MG63 (cell line): ENCODE measurements around the gene TOLLIP. TPM values are rescaled to one million over a fixed set of nuclear protein-coding genes. Genes with fewer than 3 reads are reported as not detected.

ENCODE experiments used
- DNase-seq: peaks from one replicate; pipeline ENCODE4 v3.0.0-alpha.2; 2020
- H3K27me3 ChIP-seq: fragments of 250-450 bp; sonication (Bioruptor Pico); 2 replicates; pipeline ENCODE4 v1.5.1; 2020; ENCODE audit warnings: mild to moderate bottlenecking, moderate library complexity
- H3K36me3 ChIP-seq: fragments of 250-450 bp; sonication (Bioruptor Pico); 2 replicates; pipeline ENCODE4 v1.5.1; 2020; ENCODE audit warnings: mild to moderate bottlenecking, moderate library complexity
- H3K4me3 ChIP-seq: fragments of 250-450 bp; sonication (Bioruptor Pico); 2 replicates; pipeline ENCODE4 v1.5.1; 2020; ENCODE audit warnings: mild to moderate bottlenecking, moderate library complexity
- H3K9me3 ChIP-seq: fragments of 250-450 bp; sonication (Bioruptor Pico); 2 replicates; pipeline ENCODE4 v1.5.1; 2020; ENCODE audit warnings: mild to moderate bottlenecking, moderate library complexity
- total RNA-seq: library from RNA; depleted of rRNA; stranded (reverse); fragments of >200 nt; shearing (Covaris generic); gene quantifications from 2 replicates; pipeline ENCODE4 v1.2.3, GENCODE V29; 2014; ENCODE audit warnings: low replicate concordance

Gene TOLLIP
- total RNA-seq, 1 experiment from 2014 or later, result 27.3 TPM

DNA sequence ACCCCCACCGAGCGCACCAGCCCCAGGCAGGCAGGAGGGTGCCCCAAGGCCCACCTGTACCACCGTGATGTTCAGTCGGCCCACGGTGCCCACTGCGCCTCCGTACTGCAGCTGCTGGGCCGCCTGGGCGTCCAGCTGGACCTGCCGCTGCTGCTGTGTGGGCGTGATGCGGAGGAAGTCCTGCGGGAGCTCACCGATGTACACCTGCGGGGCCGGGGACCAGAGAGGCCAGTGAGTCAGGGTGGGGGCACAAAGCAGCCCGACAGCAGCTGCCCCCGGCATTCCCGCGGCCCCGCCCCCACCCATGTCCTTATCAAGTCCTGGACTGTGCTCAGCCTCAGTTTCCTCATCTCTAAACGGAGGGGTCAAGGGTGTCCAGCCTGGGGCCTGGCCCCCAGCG, 13.8 kb downstream of the TOLLIP start:
- Histone ChIP-seq H3K27me3 (no peaks in the 10 kb centered on the region), H3K4me3 (no peak overlapping the region), H3K36me3 (peaks cover 2% of the 10 kb centered on the region; the same call in 1 of the 2 replicates), H3K9me3 (no peaks in the 10 kb centered on the region)
- DNase-seq, result no peak

DNA sequence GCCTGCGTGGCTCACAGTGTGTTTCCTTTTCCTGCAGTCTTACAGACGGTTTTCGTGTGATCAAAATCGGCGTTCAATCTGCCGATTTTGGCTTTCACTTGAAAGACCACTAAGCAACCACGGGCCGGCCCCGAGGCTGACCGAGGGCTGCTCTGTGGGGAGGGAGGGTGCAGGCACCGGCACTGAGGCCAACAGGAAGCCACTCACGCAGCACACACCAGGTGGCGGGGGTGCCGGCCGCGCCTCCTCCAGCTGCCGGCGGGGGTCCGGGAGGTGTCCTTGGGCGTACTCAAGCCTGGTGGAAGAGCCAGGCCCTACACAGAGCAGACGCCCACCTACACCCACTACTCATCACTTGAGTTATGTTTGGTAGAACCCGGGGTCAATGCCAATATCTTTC, 14.3 kb downstream of the TOLLIP start:
- peaks cover 5% of the 10 kb centered on the region for H3K36me3 ChIP-seq
- DNase-seq, result no peak
- no peaks in the 10 kb centered on the region for H3K27me3 ChIP-seq
- no peaks in the 10 kb centered on the region for H3K9me3 ChIP-seq
- no peak overlapping the region for H3K4me3 ChIP-seq

DNA sequence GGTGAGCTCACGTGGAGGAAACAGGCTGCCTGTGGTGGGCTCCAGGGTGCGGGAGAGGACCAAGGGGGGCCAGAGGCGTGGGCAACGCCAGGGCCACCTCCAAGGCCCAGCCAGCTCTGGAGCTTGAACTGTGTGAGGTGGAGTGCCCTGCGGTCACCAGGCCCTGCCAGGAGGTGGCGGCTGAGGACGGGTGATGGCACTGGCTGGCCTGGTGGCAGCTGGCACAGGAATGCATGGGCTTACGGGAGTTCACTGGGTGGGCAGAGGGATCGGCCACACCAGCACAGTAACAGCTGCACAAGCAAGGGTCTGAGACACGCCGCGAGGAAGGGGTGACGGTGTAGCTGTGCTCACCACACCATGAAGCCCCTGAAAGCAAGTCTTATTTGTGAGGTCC, 15.8 kb downstream of the TOLLIP start:
- Histone ChIP-seq H3K4me3 (no peak overlapping the region), H3K27me3 (no peaks in the 10 kb centered on the region), H3K9me3 (no peaks in the 10 kb centered on the region), H3K36me3 (peaks cover 5% of the 10 kb centered on the region)
- DNase-seq, result peak; percentile 12

DNA sequence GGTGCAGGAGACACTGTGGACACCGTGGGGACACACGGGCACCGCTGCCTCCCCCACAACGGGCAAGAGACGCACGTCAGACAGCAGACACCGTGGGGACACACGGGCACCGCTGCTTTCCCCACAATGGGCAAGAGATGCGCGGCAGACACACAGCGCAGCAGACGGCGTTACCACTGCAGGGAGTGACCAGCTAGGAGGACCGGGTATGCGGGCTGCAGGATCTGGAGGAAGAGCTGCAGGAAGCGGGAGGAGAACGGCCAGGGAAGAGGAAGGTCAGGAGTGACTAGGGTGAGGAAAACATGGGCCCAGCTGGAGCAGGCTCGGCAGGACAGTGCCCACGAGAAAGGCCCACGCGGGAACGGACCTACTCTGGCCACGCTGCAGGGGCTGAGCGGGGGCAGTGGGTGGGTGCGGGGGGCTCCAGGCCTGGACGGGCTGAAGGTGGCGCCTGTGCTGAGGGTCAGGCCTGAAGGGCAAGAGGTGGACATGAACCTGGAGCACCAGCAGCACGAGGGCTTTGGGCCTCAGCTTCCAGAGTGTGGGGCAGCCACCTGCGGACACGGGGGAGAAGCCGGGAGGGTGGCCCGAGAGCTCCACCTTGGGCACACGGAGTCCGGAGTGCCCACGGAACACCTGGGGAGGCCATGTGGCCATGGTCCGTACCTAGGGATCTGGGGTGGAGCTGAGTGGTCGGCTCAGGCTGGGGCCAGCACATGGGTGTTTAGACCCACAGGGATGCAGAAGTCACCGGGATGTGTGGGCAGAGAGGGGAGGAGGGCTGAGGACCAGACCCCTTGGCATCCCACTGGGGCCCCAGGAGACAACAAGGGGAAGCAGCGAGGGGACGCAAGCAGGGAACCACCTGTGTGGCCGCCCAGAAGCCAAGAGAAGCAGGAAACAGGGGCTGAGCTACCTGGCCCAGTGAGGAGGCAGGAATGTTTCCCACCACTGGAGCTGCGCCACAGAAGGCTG, 16.5 kb downstream of the TOLLIP start:
- H3K9me3 ChIP-seq, result no peaks in the 10 kb centered on the region
- H3K4me3 ChIP-seq, result no peak overlapping the region
- DNase-seq, result no peak
- peaks cover 5% of the 10 kb centered on the region for H3K36me3 ChIP-seq
- H3K27me3 ChIP-seq, result no peaks in the 10 kb centered on the region

DNA sequence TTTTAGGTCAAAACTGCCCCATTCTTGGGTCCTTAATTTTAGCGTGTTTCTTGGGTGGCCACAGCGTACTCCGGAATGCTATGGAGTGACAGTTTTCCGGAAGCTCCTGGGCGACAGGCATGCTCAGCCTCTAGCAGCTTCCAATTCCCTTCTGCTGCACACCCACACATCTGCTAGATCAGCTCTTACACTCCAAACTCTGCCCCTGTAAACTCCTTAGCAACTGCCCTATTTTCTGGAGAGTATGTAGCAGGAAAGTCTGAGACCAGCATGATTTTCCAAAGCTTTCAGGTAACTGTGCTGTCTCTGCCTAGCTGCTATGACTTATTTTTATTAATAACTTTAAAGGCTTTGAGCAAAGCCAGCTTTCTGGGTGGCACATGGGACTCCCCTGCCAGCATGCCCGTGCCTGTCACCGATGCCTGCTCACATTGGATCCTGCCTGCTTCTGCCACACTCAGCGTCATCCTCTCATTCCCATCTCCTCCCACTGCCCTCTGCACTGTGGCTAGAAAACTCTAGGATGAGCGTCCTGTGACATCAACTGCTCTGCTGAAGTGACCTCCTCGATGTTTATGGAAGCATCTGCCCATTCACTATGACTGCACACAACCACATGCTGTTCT, 17.3 kb downstream of the TOLLIP start:
- DNase-seq, result no peak
- Histone ChIP-seq H3K9me3 (no peaks in the 10 kb centered on the region), H3K4me3 (no peak overlapping the region), H3K36me3 (peaks cover 5% of the 10 kb centered on the region), H3K27me3 (no peaks in the 10 kb centered on the region)

DNA sequence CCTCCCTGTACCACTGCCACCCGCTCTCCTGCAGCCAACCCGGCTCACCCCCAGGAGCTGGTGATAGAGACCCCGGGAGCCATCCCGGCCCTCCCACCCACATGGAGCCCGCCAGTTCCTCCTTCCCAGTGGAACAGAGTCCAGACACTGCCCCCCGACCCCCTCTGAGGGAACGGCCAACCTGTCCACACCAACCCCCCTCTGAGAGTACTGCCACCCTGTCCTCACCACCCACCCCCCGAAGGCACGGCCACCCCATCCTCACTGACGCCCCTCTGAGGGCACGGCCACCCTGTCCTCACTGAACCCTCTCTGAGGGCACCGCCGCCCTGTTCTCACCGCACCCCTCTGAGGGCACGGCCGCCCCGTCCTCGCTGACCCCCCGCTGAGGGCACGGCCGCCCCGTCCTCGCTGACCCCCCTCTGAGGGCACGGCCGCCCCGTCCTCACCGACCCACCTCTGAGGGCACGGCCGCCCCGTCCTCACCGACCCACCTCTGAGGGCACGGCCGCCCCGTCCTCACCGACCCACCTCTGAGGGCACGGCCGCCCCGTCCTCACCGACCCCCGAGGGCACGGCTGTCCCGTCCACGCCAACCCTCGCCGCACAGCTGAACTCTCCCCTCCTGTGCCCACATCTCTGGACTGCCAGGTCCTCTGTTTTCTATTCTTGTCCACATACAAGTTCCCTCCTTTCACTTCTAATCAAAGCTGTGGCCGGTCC, 18.0 kb downstream of the TOLLIP start:
- peaks cover 5% of the 10 kb centered on the region for H3K36me3 ChIP-seq
- H3K9me3 ChIP-seq, result no peaks in the 10 kb centered on the region
- DNase-seq, result no peak

DNA sequence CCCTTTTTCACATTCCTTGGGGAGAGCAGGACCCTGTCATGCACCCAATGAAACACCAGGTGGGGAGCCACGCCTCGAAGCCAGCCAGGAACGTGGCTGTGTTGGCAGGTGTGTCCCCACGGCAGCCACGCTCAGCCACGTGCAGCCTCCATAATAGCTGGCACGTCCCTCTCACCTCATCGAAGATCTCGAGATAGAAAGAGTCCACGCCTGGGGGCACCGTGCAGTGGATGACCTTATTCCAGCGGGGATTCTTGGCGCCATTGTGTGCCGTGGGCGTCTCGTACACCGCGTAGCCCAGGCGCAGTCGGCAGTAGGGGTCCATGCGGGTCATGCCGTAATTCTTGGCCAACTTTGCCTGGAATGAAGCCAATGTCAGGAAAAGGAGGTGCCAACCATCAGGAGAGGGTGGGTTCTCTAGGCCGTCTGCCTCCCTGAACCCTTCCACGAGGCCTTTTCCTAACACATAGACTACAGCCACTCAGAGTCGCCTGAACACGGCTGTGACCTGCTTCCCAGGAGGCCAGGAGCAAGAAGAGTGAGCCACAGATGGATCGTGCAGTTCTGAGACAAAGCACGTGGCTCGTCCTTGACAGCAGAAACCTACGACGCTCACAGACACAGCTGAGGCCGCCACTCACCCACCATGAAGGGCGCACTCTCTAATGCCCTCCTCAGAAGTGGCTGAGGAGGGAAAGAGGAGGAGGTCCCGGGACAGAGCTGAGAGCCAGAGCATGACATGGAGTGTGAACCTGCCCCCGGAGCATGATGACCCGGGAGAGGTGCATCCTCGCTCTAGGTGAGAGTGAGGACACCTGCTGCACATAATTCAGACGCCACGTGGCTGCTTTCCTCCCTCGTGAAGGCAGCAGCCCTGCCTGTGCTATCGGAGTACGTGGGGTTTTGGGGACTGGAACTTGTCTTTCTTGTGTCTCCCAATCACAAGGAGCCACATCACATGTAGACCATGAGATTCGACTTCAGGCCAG, 19.1 kb downstream of the TOLLIP start:
- Histone ChIP-seq H3K36me3 (peaks cover 5% of the 10 kb centered on the region), H3K9me3 (no peaks in the 10 kb centered on the region), H3K27me3 (no peaks in the 10 kb centered on the region), H3K4me3 (no peak overlapping the region)
- DNase-seq, result no peak

More for the DNA sequence above, 18.0 kb downstream of the TOLLIP start:
- Histone ChIP-seq H3K27me3 (no peaks in the 10 kb centered on the region), H3K4me3 (no peak overlapping the region)

DNA sequence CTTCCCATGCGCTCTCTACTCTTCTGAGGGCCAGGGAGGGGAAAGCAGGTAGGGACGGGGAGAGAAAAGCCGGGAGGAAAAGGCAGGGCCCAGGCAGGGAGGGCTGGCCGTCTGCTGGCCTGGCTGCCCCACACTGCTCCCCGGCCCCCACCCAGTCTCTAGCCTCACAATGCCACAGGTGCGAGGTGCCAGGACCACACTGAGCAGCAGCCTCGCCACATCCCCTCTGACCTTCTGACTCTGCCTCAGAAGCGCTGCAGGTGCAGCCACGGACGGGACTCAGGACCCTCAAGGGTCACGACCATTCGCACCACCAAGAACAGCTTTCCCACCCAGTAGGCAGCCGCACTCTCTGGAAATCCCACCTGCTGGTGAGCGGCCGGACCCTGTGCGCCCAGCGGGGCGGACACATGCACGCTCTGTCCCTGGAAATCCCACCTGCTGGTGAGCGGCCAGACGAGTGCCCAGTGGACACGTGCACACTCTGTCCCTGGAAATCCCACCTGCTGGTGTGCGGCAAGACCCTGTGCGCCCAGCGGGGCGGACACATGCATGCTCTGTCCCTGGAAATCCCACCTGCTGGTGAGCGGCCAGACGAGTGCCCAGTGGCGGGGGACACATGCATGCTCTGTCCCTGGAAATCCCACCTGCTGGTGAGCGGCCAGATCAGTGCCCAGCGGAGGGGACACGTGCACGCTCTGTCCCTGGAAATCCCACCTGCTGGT, 20.1 kb downstream of the TOLLIP start:
- Histone ChIP-seq H3K9me3 (no peaks in the 10 kb centered on the region), H3K36me3 (peaks cover 5% of the 10 kb centered on the region), H3K27me3 (no peaks in the 10 kb centered on the region), H3K4me3 (no peak overlapping the region)
- no peak for DNase-seq

DNA sequence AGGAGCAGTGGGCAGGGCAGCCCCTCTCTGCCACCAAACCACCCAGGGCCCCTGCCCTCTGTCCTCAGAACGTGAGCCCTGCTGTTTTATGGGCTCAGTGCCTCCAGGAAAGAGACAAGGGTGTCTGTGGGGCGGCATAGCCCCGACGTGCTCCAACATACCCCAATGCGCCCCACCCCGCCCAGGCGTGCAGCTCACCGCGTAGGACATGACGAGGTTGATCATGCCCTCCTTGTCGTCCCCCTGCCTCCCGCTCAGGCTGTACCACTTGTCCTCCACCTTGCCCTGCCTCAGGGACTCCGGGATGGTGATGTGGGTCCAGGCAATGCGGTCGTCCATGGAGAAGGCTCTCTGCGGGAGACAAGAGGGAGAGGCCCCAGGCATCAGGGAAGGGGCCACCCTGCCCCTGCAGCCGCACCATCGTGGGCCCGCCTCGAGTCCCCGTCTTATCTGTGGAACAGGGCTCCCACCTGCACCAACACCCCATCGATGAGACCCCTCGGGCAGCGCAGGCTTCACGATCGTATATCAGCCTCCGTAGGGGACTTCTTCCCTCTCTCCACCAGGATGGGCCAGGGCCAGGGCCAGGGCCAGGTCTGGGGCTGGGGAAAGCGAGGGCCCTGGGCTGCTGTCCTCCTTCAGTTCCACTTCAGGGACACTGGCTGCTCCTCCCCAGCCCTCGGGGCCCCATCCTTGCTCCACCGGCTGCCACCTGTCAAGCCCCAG, 20.8 kb downstream of the TOLLIP start:
- DNase-seq, result no peak
- no peak overlapping the region for H3K4me3 ChIP-seq
- H3K36me3 ChIP-seq, result peaks cover 5% of the 10 kb centered on the region
- no peaks in the 10 kb centered on the region for H3K27me3 ChIP-seq
- H3K9me3 ChIP-seq, result no peaks in the 10 kb centered on the region

DNA sequence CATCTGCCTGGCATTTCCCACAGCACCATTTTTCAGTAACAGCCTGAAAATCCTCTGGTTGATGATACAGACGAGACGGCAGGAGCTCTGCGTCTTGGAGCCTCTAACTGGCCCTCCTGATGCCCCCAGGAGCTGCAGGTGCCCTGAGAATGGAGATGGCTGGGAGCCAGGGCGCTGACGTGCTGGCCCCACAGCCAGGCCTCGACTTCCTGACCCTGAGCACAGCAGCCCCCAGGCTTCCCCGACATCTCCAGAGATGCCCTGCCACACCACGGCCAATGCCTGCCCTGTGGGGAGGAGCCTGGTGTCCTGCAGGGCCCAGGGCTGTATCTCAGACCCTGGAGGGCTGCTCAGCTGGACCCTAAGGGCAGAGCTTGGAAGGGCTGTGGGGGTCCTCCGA, 21.5 kb downstream of the TOLLIP start:
- DNase-seq, result no peak
- no peak overlapping the region for H3K4me3 ChIP-seq
- H3K27me3 ChIP-seq, result no peaks in the 10 kb centered on the region
- H3K9me3 ChIP-seq, result no peaks in the 10 kb centered on the region
- H3K36me3 ChIP-seq, result peaks cover 5% of the 10 kb centered on the region

DNA sequence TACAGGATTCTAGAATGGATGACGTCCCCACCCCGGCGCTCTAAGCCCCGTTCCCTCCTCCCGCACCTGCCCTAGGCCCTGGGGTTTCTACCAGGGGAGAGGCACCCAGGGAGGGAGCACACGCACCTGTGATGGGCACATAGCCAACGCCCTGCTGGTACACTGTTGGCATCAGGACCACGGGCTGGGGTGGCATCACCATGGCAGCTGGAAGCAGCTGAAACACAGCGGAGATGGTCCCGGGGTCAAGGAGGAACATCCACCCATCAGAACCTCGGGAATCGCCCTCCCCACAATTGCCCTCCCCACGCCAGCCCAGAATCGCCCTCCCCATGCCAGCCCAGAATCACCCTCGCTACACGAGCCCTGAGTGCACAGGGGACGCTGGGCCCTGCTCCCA, 23.6 kb downstream of the TOLLIP start:
- Histone ChIP-seq H3K36me3 (peaks cover 5% of the 10 kb centered on the region), H3K4me3 (no peak overlapping the region), H3K27me3 (no peaks in the 10 kb centered on the region), H3K9me3 (no peaks in the 10 kb centered on the region)
- DNase-seq, result no peak

DNA sequence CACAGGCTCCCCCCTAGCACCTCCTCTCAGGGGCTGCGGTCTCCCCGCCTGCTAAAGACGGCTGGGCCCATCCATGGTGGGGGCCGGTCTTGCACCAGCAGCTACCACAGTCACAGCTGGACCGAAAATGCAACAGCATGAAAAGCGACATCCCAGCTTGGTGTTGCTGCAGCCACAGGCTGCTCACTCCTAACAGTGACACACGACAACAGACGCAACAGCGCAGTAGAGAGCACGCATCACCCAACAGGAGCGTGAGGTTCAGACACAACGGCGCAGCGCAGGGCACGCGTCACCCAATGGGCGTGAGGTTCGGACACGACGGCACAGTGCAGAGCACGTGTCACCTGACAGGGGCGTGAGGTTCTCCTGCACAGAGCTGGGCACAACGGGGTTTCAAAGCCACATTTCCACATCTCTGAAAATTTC, 24.1 kb downstream of the TOLLIP start:
- Histone ChIP-seq H3K36me3 (peaks cover 3% of the 10 kb centered on the region; the same call in 1 of the 2 replicates), H3K9me3 (no peaks in the 10 kb centered on the region), H3K27me3 (no peaks in the 10 kb centered on the region)

DNA sequence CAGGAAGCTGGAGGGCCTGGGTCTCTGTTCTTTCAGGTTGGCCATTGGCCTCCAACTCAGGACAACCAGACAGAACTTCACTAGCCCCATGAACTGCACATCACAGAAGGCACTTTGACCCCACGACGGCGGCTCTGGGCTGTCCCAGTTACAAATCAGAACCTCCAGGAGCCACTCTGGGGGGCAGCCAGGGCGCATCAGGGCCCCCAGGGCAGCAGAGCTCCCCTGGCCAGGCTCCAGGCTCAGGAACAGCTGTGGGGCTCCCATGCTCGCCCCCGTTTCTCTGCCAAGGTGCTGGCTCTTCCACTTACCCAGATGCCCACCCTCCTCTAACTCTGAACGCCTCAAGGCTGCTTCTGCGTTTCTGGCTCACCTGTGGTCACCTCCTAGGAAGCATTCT, 25.5 kb downstream of the TOLLIP start:
- H3K36me3 ChIP-seq, result no peaks in the 10 kb centered on the region; the same call in 1 of the 2 replicates

More for the DNA sequence above, 24.1 kb downstream of the TOLLIP start:
- H3K4me3 ChIP-seq, result no peak overlapping the region
- no peak for DNase-seq

DNA sequence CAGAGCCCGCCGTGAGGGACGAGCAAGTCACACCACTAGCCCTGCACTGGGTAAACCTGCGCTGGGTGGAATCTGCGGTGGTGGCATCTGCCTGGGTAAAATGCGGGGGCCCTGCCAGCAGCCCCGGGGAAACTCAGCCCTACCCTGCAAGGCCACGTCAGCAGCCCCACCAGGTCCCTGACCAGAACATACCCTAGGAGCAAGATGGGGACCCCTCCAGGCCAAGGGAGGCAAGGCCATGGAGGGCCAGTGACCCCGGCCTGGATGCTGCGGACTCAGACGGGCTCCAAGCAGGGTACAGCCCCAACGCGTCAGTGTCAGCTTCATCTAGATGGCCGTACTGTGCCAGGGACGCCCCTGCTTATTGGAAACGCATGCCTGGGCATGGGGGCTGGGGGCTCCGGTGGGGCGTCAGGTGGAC, 26.3 kb downstream of the TOLLIP start:
- H3K9me3 ChIP-seq, result no peaks in the 10 kb centered on the region
- DNase-seq, result no peak
- no peak overlapping the region for H3K4me3 ChIP-seq
- H3K36me3 ChIP-seq, result no peaks in the 10 kb centered on the region; the same call in 1 of the 2 replicates
- no peaks in the 10 kb centered on the region for H3K27me3 ChIP-seq

More for the DNA sequence above, 25.5 kb downstream of the TOLLIP start:
- Histone ChIP-seq H3K27me3 (no peaks in the 10 kb centered on the region), H3K9me3 (no peaks in the 10 kb centered on the region), H3K4me3 (no peak overlapping the region)
- no peak for DNase-seq

DNA sequence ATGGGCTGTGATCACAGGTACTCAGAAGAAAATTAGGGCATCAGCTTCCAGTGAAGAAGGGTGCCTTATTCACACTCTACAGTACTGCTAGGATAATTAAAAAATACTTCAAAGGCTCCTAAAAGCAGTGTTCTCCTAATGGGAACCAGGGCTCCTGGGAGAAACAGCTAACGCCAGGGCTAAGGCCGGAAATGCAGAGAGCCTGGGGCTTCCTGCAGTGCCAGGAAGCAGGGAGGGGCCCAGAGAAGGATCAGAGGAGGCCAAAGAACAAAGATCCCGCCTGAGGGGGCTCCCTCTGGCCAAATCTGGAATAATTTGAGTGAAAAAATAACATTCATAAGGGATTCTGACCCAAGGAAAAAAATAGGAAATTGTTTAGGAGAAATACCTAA, 27.5 kb downstream of the TOLLIP start:
- Histone ChIP-seq H3K4me3 (no peak overlapping the region), H3K9me3 (no peaks in the 10 kb centered on the region), H3K36me3 (no peaks in the 10 kb centered on the region; the same call in 1 of the 2 replicates), H3K27me3 (no peaks in the 10 kb centered on the region)
- no peak for DNase-seq
